GM19025 (cell line): Measurements from ENCODE around the gene SF3A1.

ENCODE experiments used
- ATAC-seq: cut with Tn5 transposase; IDR thresholded peaks from one replicate; pipeline ENCODE4 v1.9.1; 2021; ENCODE audit warnings: mild to moderate bottlenecking, low read depth, moderate library complexity; ENCODE audit not compliant: unreplicated experiment

SF3A1 gene

DNA sequence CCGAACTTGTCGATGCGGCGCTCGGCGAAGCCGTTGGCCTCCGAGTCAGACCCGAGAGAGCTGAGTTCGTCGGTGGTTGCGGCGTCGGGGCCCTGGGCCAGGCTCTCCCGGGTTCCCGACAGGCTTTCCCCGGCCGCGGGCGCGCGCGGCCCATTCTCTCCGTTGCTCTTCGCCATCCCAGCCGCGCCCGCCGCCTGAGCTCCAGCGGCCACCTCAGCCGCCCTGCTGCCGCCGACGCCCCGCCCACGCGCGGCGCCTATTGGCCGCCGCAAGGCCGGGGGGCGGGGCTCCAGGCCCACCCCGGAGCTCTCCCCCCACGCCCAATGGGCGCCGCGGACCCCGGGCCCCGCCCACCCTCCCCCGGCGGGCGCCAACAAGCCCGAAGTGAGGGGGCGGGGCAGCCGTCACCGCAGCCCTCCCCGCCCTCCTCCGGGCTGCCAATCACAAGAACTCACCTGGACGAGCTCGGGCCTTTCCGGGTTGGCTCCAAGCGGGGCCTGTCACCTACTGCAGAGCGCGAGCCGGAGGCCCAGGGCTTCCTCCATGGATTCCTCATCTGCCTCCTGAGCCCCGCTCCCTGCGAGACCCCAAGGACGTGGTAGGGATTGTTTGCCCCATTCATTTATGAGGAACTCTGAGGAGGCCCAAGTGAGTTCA lies 29.9 kb downstream of the SF3A1 start, which contains the start of gene TBC1D10A:
Gene TBC1D10A, minus strand, starts transcription at position 236 of the 657 bp plus-strand sequence. Its CDS starts 60 bp downstream, at position 176.
- ATAC-seq, result peak; percentile 89

DNA sequence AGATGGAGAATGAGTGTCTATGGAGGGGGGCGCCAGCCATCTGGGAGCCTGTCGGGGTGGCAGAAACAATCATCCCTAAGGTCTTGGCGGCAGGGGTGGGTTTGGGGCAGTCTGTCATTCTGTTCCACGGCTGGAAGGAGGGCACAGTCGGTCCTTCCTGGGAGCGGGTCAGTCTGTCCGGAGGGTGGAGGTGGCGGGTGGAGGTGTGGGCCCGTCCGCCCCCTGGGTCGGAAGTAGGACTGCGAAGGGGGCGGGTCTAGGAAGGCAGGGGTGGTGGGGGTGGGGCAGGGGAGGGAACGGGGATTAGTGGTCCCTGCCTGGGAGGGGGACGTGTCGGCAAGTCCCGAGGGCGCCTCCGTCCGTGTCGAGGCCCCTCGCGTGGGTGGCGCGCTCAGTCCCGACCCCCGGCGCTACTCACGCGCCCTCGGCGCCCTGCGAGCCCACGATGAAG lies 30.4 kb downstream of the SF3A1 start:
- peak; percentile 21 for ATAC-seq

DNA sequence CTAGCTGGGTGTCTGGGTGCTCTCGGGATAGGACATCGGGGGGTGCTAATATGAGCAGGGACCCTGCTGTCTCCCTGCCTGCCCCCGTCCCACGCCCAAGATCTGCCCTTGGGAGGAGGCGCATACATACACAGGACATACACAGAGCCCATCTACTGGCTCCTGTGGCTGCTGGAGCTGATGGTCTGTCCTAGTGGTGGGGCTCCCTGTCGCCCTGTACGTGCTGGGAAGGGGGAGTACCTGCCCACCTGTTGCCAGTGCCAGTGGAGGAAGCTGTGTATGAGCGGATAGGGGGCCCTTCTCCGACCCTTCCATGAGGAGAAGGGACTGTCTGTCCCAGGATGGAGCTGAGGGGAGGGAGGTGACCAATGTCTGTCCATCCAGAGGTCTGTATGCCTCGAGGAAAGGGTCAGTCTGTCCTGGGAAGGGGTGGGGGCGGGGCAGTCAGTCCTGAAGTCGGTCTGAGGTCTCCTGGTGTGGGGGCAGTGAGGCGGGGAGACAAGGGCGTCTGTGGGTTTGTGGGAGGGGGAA lies 30.9 kb downstream of the SF3A1 start:
- no peak for ATAC-seq

DNA sequence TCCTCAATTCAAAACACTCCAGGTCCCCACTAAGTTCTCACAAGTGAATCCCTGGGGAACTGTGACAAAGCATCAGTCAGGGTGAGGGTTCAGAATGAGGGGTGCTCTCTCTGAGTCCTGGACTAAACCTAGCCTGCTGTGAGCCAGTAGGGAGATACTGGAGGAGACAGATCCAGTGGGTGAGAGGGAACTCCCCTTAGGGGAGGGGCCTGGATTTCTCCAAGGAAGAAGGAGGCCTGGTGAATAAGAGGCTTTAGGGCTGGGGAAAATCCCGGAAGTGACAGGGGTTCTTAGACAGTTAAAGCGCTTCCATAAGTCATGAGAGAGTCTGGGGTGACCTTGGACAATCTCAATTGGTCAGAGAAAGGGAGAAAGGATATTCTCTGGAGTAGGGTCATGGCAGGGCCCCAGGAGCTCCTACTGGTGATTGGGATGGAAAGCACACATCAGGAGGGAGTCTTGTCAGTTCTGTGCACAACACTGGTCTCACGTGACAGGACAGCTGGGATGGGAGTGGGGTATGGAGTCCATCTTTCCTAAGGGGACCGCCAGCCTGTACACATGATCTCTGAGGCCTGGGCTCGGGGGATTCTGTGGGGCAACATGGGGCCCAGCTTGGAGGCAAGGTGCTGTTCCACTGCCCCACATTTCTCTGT lies 31.5 kb downstream of the SF3A1 start:
- ATAC-seq, result no peak

DNA sequence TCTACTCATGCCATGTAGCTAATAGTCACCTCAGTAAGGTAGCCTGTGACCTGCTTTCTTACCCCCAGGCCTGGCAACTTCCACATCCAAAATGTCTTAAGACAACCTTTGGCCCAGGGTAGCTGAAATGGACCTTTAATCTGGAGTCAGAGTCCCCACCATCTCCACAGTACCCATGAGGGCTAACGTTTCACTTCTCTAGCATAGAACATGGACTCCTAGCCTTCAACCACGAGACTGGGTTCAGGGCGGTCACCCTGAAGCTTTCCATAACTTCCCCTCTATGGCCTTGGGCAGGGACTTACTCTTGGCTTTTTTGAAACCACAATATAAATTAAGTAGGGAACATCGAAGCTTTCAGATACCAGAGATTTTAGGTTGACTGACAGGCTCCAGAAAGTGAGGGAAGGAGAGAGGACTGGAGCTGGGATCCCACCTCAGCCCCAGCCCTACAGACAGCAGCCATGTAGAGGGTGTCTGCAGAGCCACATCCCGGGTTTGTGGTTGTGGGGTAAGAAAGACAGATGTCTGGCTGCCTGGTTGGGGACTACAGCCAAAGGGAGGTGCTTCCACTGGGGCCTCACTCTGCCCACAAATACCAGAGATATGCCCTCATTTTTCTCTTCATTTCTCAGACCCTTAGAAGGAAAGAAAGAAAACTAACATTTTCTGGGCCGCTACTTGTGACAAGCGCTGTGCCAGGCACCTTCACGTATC lies 32.5 kb downstream of the SF3A1 start:
- ATAC-seq, result no peak

DNA sequence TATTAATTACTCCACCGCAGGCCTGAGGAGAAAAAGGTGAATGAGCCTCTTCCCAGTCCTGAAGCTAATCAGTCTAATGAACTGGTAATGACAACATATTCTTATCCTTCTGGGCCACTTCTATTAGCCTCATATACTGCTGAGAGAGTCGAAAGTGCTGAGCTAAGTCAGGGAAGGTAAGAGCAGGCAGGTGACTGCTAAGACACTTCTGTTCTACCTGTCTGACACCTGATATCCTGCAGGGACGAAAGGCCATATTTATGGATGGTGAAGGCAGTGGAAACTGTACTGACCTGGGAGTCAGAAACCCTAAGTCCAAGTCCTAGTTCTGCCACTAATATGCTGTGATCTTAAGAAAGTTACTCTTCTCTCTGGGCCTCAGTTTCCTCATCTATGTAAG lies 33.4 kb downstream of the SF3A1 start:
- no peak for ATAC-seq

DNA sequence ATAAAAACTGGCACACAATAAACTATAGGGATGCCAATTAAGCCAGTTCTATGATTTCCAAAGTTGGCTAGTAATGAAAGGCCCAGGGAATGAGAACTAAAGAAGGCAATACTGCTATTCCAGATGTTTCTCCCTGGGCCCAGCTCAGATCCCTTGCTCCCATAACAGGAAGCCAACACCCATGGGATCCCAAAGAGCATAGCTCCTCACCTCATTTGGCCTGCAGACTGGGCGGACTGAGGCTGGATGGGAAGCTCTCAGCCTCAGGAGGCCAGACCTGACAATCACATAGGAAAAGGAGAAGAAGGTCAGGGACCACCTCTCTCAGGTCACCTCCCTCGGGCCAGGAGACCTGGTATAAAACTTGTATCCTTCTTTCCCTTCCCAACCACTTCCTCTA lies 35.2 kb downstream of the SF3A1 start:
- ATAC-seq, result no peak

DNA sequence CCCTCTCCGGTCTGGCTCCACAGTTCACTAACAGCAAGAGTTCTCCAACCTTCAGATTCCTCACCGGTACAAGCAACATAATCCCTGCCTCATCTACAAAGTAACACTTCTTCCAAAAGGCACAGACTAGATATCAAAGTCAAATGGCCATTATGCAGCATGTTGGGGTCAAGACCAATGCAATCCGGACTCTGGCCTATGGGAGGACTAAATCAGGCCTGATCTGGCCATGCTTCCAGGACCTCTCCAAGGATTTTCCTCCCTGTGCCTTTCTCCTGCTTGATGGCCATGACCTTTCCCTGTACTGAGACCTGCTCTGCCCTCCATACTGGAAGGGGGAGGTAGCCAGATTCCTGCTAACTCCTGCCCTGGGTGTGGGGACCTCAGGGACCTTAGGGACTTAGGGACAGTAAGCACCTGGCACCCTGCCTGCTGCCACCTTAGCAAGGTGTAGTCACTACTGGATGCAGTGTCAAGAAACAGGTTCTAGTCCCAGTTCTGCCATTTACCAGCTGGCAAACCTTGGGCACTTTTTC lies 36.6 kb downstream of the SF3A1 start:
- no peak for ATAC-seq

DNA sequence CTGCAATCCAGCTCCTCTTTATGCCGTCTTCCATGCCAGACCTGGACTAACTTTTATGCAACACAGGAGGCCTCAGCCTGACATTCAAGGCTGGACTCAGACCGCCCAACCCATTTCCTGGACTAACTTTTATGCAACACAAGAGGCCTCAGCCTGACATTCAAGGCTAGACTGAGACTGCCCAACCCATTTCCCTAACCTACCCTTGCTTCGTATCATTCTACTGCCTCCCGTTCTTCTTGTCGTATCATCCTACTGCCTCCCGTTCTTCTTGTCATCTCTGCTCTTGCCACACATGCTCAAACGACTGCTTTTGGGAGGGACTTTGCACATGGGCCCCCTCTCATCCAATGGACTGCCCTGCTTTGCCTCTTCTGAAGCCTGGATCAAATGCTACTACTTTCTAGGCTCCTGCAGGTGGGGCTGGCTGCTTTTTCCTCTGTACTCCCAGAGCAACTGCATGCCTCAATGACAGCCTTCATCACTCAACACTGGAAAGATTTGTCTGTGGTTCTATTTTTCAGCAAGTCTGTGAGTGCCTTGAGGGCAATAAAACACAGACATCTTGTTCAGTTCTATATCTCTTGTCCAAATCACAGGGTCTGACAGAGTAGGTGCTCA lies 37.8 kb downstream of the SF3A1 start:
- no peak for ATAC-seq

DNA sequence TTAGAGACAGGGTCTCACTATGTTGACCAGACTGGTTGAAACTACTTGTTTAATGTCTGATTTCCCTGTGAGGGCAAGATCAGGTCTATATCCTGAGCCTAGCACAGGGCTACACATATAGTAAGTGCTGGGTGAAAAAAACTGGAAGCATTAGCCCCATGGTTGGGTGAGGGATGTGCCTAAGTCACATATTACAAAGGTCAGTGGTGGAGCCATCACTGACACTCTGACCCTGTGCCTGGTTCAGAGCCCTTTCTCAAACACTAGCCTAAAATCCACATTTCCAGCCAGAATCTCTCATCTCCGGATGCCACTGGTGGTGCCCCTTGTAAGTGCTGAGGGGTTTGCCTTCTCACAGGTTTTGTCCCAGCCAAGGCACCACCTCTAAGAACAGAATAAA lies 38.9 kb downstream of the SF3A1 start:
- ATAC-seq, result no peak

DNA sequence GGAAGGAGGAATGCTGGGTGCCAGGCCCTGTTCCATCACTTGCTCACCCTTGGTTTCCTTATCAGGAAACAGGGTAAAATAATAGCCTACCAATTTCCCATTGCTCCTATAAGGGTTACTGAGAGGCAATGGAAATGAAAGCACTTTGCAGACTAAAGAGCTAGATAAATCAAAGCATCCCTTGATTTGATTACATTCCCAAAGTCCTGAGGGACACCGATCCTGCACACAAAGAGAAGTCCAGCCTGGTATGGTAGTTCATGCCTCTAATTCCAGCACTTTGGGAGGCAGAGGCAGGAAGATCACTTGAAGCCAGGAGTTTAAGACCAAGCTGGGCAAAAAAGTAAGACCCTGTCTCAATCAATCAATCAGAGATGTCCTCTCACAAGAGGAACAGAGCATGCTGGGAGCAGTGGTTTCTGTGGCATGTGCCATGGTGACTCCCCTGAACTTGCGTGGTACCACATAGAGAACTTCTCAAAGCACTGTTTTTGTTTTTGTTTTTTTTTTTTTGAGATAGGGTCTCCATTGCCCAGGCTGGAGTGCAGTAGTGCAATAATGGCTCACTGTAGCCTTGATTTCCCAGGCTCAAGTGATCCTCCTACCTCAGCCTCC lies 40.6 kb downstream of the SF3A1 start:
- no peak for ATAC-seq

DNA sequence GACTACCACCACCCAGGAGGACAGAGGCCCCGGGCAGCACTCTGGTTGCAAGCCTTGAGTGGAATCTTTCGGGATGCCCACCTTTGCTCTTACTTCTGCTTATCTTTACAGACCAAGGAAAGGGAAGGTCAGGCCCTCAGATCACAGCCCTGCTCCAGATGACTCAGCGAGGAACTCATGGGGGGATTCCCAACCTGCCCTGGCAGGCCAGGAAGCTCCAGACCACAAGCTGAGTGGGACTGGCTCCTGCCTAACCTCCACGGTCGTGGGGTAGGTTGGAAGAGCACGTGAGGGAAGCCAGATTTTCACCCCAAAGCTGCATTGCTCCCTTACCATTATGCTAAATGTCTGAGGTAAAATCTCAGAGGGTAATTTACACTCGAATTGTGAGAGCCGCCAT lies 41.8 kb downstream of the SF3A1 start:
- ATAC-seq, result no peak

DNA sequence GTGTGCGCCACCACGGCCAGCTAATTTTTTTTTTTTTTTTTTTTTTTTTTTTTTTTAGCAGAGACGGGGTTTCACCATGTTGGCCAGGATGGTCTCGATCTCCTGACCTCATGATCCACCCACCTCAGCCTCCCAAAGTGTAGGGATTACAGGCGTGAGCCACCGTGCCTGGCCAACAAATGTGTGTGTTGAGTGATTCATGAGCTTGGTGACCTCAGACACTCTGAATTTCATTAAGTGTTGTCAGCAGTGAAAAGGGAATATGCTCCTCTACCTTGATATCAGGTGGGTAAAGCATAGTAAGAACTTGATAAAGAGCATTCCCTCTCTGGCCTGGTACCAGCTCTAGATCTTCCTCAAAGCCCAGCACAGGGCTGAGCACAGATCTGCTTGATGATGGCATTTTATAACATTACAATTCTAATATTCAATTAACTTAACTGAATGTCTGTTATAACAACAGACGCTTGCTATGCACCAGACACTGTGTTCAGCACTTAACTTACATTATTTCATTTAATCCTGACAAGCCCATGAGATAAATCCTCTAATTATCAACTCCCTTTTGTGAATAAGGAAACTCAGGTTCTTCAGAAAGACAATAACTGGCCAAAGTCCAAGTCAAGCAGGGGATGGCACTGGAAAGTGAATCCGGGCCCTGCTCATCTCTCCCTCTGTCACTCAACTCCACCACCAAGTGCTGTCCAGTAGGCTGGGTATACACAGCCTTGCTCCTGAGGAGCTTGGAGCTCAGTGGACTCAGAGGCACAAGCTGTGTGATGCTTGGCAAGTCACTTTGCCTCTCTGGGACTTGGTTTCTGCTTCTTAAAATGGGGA lies 42.9 kb downstream of the SF3A1 start:
- ATAC-seq, result no peak

DNA sequence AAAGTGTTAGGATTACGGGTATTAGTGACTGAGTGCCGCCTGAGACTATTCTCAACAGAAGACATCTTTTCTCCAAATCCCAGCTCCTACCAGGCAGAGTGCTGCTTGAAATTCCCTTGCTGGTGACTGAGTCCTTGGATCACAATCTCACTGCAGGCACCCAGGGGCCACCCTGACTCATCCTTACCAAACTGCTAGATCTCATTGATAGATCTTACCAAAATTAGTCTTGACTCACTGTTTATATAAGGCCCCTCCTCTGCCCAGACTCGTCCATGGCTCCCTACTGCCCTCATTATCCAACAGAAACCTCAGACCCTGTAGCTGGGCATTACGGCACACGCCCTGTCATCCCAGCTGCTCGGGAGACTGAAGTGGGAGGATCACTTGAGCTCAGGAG lies 44.6 kb downstream of the SF3A1 start:
- ATAC-seq, result no peak

DNA sequence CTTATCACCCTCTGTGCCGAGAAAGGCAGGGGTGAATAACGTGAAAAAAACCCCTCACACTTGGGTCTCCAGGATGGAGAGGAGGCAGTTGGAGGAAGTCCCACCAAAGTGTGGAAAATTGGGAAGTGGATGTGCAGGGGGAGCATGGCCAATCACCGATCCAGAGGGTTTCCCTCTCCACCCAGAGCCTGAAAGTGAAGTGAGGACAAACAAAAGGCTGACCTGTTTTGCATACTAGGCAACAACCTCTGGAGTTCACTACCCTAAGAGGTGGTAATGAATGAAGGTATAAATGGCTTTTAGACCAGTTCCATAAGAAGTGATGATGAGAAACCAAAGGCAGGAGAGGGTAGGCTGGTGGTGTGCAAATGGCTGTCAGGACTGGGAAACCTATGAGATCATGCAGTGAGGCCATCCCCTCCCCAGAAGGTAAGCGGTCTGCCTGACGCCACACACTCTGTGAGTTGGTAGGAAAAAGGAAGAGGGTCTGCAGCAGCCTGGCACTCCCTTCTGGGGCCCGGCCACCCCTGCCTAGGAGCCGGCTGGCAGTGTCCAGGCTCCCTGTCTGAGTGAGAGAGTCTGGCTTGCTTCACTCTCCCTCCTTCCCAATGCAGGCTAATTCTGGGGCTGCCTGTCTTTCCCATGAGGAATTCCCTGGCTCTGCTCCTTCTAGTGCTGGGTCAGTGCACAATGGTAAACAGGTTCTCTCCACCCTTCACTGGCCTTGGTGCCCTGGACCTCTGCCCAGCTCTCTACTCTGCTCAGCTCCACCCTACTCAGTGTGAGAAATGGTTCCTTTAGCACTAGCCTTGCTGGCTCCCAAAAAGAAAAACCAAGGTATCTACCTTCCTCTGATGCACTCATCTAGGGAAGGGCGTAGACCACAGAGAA lies 45.6 kb downstream of the SF3A1 start:
- no peak for ATAC-seq

DNA sequence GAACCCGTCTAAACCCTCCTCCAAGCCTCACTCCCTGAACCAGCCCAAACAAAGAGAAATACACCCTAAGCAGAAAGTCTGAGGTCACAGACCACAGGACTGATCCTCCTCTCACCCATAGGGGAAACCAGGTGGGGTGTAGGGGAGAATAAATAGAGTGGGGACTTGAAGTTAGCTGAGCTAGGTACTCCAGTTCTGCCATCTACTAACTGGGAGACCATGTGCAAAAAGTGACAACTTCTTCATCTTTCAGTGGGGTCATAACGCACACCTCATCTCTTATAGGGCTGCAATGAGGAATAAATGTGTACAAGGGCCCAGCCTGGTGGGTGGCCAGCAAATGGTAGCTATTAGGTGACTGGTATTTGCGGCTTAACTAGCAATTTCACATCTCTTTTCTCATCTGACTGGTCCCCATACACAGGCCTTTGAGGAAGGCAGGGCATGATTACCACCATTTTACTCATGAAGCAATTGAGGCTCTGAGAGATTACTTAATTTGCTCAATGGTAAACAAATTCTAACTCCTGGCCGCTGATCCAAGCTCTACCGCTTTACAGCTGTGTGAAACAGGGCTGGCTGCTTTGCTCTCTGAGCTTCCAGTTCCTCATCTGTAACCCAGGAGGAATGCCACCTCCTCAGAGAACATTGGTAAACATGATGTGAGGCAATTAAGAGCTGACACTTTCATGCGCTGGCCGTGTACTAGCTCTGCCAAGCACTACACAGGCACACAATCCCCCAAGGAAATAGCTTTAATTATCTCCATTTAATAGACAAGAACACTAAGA lies 46.5 kb downstream of the SF3A1 start:
- ATAC-seq, result no peak

DNA sequence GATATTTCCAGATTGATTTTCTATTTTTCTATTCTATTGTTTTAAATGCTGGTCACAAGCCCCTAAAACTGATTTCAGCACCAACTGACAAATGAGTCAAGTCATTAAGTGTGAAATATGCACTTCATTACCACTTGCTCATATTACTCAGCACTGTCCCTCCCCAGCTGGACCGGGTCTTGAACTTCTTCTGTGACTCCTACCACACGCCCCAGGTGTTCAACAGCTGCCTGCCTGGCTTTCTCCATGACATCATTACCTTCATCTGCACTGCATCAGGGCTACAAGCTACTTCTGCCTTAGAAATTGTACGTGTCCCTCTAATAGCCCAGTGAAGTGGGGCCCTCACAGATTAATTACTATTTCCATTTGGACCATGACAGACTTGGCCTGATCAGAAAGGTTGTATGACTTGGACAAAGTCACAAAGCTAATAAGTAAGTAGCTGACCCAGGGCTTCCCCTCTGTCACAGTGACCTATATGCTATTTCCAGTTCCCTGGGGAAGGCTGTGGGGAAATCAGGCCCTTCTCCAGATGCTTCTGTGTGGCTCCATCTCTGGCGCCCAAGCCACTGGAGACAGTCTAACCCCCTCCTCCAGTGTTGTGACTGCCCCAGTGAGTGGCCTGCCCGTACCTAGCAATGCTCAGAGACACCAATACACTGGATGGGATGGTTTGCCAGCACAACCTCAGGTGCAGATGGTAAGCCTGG lies 48.0 kb downstream of the SF3A1 start:
- no peak for ATAC-seq
